ENCODE results near the gene GPR156. TPM values are rescaled to one million over a fixed set of nuclear protein-coding genes. Genes with fewer than 3 reads are reported as not detected.

The GPR156 gene
- total RNA-seq, 1 experiment from 2014 or later, result not detected

Small RNA genes lying within 50 kb of the gene (small RNA-seq; reads per million reads assigned to genes)
- gene RF00019 (not detected), gene RN7SL397P (not detected)

Other genes starting within 250 kb of the GPR156 start
- 48.7 and 67.1 TPM in 2 replicates for gene GSK3B, start 190.8 kb downstream of the GPR156 start, total RNA-seq (2014; rRNA removed; shearing (Covaris generic); ENCODE audit: low replicate concordance)
- gene LRRC58, start 64.1 kb upstream of the GPR156 start, total RNA-seq (2014; rRNA removed; shearing (Covaris generic); ENCODE audit: low replicate concordance), result 25.8 and 50.5 TPM in 2 replicates
- gene FSTL1, start 165.8 kb upstream of the GPR156 start, total RNA-seq (2014; rRNA removed; shearing (Covaris generic); ENCODE audit: low replicate concordance), result not detected in 2 replicates